ENCODE results near the gene KDM4D. TPM values are rescaled to one million over a fixed set of nuclear protein-coding genes. Genes with fewer than 3 reads are reported as not detected.

KDM4D gene
- total and polyA plus RNA-seq, 2 of the 4 experiments (the other 2 are of a cell fraction) = 0.90 to 1.1 TPM

GRCh38 chr11:94997437-94997836 is 23.9 kb downstream of the KDM4D start:
- no peaks in the 10 kb centered on the region for H3K79me1 ChIP-seq (ENCODE audit: low read depth in 1 of 2, low read length in 2 of 2)
- 0 out of 2 replicates have a peak, but pooled peaks cover 1% of the 10 kb centered on the region for H3K27me3 ChIP-seq (ENCODE audit: control insufficient read depth, insufficient read depth, low read length)
- dilution Hi-C loops (cut with HindIII; ENCODE audit: low sequenced_read_pairs, unreplicated experiment) (no loop called here), intact Hi-C loops (cut with micrococcal nuclease) (no loop called here), in situ Hi-C loops (cut with MboI; ENCODE audit: low sequenced_read_pairs) (no loop called here)
- H3K4me1 ChIP-seq (ENCODE audit: control insufficient read depth, insufficient read depth, low read length) = no peaks in the 10 kb centered on the region
- ChIA-PET CTCF (no interaction called here), POLR2A (ENCODE audit: unreplicated experiment) (no interaction called here)
- no peak overlapping the region for H2AK9ac ChIP-seq (replicated peaks; ENCODE audit: low read depth, low read length, poor library complexity)
- H2AFZ ChIP-seq (replicated peaks; ENCODE audit: low read length, poor library complexity) = no peak overlapping the region
- H3K9ac ChIP-seq (ENCODE audit: low read depth, low read length) = no peak overlapping the region
- H4K8ac ChIP-seq (ENCODE audit: low read depth in 2 of 2, low read length in 2 of 2) = no peak overlapping the region
- H3K18ac ChIP-seq (ENCODE audit: low read depth, low read length) = no peak overlapping the region
- H2AK5ac ChIP-seq (ENCODE audit: low read depth, low read length) = no peak overlapping the region
- no peak overlapping the region for H2BK5ac ChIP-seq (ENCODE audit: low read depth, low read length, poor library complexity, severe bottlenecking)
- no peak overlapping the region for H3K23ac ChIP-seq (ENCODE audit: low read depth, low read length)
- DNase-seq = no peak
- BruUV-seq (replicated peaks) = no TSS peak
- no CpG with 5 or more reads among the region's 6 CpGs for WGBS, 2 experiments (ENCODE audit: extremely low coverage in 2 of 2, insufficient read length in 1 of 2)
- no peak overlapping the region for H3K27ac ChIP-seq (ENCODE audit: insufficient read depth, low read length)
- H2BK15ac ChIP-seq (ENCODE audit: low read depth, low read length) = no peak overlapping the region
- no peaks in the 10 kb centered on the region for H3K9me3 ChIP-seq (ENCODE audit: control insufficient read depth, insufficient read depth, low read length)
- no peak overlapping the region for H3K4me2 ChIP-seq (ENCODE audit: low read depth, low read length)
- no peak overlapping the region for H4K91ac ChIP-seq (ENCODE audit: insufficient read depth, low read depth, low read length)
- H3K56ac ChIP-seq (ENCODE audit: extremely low read depth, insufficient read depth, low read length) = no peak overlapping the region
- H4K5ac ChIP-seq (ENCODE audit: low read depth, low read length) = no peak overlapping the region
- H2BK120ac ChIP-seq (ENCODE audit: low read depth, low read length) = no peak overlapping the region
- no peak for ATAC-seq (ENCODE audit: low read depth)
- no peaks in the 10 kb centered on the region for H3K36me3 ChIP-seq (ENCODE audit: control insufficient read depth, insufficient read depth, low read length)
- no peaks in the 10 kb centered on the region for H3K9me1 ChIP-seq (ENCODE audit: insufficient read depth, low read length)
- TF ChIP-seq CEBPB (IDR thresholded peaks at IDR 0.05; ENCODE audit: low read depth, low read length) (no peak), POLR2A (IDR thresholded peaks at IDR 0.05; ENCODE audit: low read depth, low read length) (no peak), USF2 (IDR thresholded peaks at IDR 0.05; ENCODE audit: low read depth, low read length) (no peak), RAD21 (IDR thresholded peaks at IDR 0.05; ENCODE audit: low read length) (no peak), ELK1 (IDR thresholded peaks at IDR 0.05; ENCODE audit: borderline replicate concordance, low read depth, low read length) (no peak), BHLHE40 (IDR thresholded peaks at IDR 0.05; ENCODE audit: low read depth, low read length) (no peak), SMC3 (IDR thresholded peaks at IDR 0.05; ENCODE audit: low read depth, low read length) (no peak), CHD1 (IDR thresholded peaks at IDR 0.05; ENCODE audit: low read depth, low read length) (no peak), RCOR1 (IDR thresholded peaks at IDR 0.05; ENCODE audit: insufficient replicate concordance, low read length) (no peak), MAZ (IDR thresholded peaks at IDR 0.05; ENCODE audit: borderline replicate concordance, low read depth, low read length) (no peak), CTCF (conservative IDR thresholded peaks at IDR 0.05; ENCODE audit: low read depth, low read length) (no peak)
- no peak overlapping the region for H3K4ac ChIP-seq (ENCODE audit: low read depth, low read length)
- no peaks in the 10 kb centered on the region for H4K20me1 ChIP-seq (ENCODE audit: insufficient read depth, low read length)
- H3K4me3 ChIP-seq (ENCODE audit: insufficient read depth, low read depth, low read length) = no peak overlapping the region
- H3K14ac ChIP-seq (replicated peaks; ENCODE audit: low read depth, low read length) = no peak overlapping the region
- no peak overlapping the region for H2BK20ac ChIP-seq (ENCODE audit: low read depth, low read length)
